Fibroblast of mammary gland (primary cell): ENCODE measurements around the gene IZUMO1.
"Not testable (repeated sequence)": the region's sequence is repeated elsewhere in the genome, so short reads cannot be mapped to it uniquely, and the experiment has no call there.

Experiments used
- DNase-seq: peaks from one replicate; pipeline ENCODE4 v3.0.0-alpha.2; 2010; ENCODE audit warnings: low read depth
- H3K4me3 ChIP-seq: 2 replicates; pipeline ENCODE4 v1.5.1; 2011; ENCODE audit warnings: low read depth, mild to moderate bottlenecking, low read length, moderate library complexity; ENCODE audit not compliant: control insufficient read depth
- CTCF ChIP-seq: conservative IDR thresholded peaks from 2 replicates; pipeline ENCODE4 v1.5.1; 2011; ENCODE audit warnings: low read depth, low read length, inconsistent platforms; ENCODE audit not compliant: control insufficient read depth, insufficient read depth

IZUMO1 gene

GRCh38 chr19:48695743-48696352 is 50.9 kb downstream of the IZUMO1 start, which contains the start of gene FUT2:
Gene FUT2, plus strand, starts transcription at chr19:48695971. Its CDS starts 6,986 bp downstream, at chr19:48702957.
- H3K4me3 ChIP-seq = no peak within 1 kb of the TSS
- no peak for DNase-seq
- TF ChIP-seq CTCF = no peak

- H3K4me3 ChIP-seq, DNase-seq: not testable (repeated sequence)
These were observed 53.1 kb downstream of the IZUMO1 start for GRCh38 chr19:48693629-48694028.
